Stimulated activated CD4-positive, alpha-beta T cell treated with anti-CD3 and anti-CD28 coated beads, Interleukin-1b, Interleukin-23, amount 100 ng/mL, for 1 hour (primary cell): ENCODE measurements around the gene SETD2.
"Not testable (repeated sequence)": the region's sequence is repeated elsewhere in the genome, so short reads cannot be mapped to it uniquely, and the experiment has no call there.

Source experiments
- DNase-seq, 2 donors: peaks; one replicate each; pipeline ENCODE4 v3.0.0-alpha.2; 2020; ENCODE audit warnings: low read depth in 2 of 2

SETD2 gene

DNA sequence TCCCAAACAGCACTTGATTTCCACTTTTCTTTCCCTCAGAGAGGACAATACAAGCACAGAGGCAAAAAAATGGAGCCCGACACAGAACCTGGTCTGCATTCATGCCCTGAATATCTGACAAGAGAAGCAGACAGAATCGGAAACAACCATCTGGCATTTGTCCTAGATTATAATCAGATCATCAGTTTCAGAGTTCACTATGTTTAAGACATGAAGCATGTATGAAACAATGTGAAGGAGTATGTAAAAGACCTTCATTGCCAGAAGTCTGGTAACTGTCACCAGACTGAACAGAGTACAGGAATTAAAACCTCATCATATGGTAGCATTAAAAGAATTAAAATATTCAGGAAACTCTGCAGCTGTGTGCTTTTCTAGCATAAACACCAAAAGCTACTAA lies 65.0 kb downstream of the SETD2 start:
- DNase-seq, result no peak

DNA sequence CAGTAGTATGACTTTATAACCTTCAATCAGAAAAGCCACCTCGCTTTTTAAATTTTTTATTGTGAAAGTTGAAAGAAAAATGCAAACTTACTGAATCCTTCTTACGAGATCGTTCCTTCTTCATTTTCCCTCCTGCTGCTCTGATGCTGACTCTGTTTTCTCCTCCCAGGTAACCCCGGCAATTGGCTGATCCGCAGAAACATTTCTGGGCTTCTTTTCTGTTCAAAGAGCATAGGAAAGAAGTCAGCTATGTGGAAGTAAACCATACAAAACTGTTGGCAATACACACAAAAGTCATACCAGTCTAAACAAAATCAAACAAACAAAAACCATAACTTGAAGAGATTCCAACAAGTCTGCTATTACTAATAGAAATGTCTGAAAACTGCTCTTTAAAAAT lies 66.0 kb downstream of the SETD2 start:
- no peak for DNase-seq

DNA sequence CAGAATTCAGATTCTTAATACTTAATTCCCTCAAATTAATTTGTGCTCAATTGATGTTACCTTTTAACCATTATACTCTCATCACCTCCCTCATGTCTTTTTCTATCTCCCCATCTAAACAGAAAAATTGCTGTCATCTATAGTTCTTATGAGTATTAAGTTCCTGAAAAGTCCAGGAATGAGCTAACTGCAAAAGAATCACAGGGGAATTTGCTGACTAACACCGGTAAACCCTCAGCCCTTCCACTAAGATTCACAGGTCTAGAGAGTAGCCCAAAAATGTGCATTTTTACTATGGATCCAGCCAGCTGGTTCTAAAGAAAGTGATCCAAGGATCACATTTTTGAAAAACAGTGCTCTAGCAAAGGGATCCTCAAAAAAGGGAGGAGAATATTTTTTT lies 67.0 kb downstream of the SETD2 start:
- DNase-seq, result no peak

DNA sequence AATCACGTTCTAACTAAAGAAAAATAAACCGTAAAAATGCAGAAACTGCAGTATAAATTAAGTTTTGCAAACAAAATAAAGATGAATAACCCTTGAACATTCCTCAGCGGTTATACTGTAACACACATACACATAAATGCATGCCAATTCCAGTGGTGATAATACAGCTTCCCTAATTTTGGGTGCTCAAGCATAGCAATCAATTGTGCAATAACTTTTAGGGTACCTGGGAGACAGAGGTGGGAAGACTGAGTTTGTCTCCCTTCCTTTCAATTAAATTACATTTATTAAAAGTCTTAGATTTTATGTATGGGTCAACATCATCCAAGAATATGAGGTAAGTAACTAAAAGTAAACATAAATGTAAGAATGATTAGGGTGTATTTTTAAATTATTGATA lies 71.8 kb downstream of the SETD2 start:
- DNase-seq, result no peak

DNA sequence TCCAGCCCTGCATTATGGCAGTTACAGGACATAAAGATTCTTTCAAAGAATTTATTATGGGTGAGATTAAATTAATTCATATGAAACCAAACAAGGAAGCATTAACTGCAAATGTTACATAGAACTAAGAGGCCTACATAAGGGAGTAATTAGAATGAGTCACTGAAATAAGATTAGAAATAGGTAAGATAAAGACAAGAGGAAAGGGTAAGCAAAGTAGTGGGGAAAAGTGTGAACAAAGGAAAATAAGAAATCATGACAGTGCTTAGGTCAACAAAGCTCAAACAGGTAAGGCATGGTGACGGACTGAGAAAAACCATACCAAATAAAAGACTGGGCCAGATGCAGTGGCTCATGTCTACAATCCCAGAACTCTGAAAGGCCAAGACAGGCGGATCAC lies 74.3 kb downstream of the SETD2 start:
- no peak for DNase-seq

DNA sequence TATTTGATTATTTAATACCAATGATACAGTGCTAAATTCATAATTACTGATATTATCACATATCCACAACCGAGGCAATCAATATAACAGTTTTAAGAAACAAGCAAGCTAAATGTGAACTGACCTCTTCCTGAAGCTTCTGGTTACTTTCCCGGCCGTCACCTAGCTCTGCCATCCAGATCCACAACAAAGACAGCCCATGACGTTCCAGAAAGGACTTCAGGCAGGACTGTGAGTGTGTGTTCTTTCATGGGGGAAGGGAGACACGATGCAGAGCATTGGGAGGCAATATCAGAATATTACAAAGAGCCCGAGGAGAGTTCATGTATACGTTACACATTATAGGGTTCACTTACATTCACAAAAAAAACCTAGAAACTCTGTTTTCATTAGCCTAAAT lies 77.8 kb downstream of the SETD2 start:
- no peak for DNase-seq

DNA sequence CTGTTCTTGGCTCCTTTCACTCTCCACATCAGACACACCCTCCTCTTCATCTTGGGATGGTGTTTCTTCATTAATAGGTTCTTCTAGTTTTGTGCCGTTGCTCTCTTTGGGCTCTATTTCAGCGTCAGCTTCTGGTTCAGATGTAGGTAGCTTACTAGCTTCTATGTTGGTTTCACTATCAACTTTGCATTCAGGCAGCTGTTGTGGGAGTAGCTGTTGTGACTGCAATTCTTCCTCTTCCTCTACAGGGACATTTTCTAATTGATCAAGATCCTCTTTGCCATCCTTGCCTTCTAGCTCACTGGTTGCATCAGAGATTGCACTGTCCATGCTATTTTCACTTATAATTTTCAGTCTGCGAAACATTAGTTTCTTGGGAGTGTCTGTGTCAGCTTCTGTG lies 80.1 kb downstream of the SETD2 start:
- DNase-seq, result no peak

DNA sequence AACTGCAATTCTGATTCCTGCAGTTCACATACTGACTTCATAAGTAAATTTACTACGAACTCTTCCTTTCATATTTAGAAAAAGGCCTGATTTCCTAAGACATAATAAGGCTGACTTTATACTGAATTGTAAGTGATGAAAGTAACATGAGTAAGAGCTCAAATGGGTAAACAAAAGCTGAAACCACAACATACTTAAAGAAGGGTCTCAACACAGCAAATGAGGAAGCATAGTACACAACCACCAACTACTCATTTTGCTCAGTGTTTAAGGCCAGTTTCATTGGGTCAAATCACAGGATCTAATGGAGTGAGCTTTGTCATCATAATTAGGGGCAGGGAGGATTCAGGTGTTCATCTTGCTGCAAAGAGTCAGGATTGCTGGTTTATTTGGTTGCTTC lies 81.4 kb downstream of the SETD2 start:
- DNase-seq, result no peak

DNA sequence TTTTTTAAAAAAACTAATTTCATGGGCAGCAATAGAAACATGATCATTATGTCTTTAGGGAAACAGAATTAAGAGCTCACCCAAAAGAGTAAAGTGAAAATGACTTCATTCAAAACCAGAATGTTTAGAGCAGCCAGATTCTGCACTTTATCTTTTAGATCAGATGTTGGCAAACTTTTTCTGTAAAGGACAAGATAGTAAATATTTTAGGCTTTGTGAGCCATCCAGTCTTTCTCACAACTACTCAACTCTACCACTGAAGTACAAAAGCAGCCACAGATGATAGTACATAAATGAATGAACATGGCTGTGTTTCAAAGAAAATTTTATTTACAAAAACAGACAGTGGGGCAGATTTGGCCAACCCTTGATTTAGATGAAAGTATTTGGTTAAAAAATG lies 84.5 kb downstream of the SETD2 start:
- DNase-seq, result no peak

DNA sequence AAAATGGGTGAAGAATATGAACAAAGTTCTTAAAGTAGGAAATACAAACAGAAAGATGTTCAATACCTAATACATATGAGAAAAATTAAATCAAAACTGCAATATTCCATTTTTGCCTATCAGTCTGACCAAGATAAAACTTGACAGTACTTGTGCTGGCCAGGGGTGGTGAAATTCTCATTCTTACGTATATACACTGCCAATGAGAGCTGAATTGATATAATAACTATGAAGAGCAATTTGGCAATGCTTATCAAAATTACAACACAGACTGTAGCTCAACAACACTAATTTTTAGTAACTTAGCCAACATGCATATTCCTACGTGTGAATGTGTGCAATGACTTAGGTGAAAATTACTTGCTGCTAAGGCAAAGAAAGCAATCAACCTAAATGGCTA lies 90.2 kb downstream of the SETD2 start:
- DNase-seq, result no peak

DNA sequence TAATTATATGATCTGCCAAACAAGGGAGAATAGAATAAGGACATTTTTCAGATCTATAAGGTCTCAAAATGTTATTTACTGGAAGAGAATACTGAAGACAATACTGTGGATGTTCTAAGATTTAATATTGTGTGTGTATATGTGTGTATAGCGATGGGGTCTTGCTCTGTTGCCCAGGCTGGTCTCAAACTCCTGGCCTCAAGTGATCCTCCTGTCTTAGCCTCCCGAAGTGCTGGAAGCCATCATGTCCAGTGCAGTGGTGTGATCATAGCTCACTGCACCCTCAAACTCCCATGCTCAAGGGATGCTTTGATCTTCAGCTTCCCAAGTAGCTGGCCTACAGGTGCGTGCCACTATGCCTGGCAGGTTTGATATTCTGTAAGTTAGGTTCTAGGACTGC lies 93.1 kb downstream of the SETD2 start:
- no peak for DNase-seq

DNA sequence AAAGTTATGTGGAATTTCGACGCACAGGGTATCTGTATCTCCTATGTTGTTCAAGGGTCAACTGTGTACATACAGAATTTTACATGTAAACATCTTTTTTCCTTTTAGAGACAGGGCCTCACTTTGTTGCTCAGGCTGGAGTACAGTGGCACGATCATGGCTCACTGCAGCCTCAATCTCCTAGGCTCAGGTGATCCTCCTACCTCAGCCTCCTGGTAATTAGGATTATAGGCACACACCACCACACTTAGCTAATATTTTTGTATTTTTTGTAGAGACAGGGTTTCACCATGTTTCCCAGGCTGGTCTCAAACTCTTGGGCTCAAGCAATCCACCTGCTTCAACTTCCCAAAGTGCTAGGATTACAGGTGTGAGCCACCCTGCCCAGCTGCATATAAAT lies 97.7 kb downstream of the SETD2 start:
- not testable (repeated sequence) for DNase-seq

DNA sequence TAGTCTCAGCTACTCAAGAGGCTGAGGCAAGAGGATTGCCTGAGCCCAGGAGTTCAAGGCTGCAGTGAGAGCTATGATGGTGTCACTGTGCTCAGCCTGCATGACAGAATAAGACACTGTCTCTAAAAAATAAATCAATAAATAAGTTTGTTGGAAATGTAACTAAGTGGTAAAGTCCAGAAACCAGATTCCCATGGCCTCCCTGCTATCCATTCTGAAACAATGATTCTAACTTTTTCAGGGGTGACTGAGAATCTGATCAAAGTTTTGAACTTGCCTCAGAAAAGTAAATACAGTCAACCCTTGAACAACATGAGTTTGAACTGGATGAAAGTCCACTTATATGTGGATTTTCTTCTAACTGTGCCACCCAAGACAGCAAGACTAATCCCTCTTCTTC lies 98.2 kb downstream of the SETD2 start:
- DNase-seq, result no peak

DNA sequence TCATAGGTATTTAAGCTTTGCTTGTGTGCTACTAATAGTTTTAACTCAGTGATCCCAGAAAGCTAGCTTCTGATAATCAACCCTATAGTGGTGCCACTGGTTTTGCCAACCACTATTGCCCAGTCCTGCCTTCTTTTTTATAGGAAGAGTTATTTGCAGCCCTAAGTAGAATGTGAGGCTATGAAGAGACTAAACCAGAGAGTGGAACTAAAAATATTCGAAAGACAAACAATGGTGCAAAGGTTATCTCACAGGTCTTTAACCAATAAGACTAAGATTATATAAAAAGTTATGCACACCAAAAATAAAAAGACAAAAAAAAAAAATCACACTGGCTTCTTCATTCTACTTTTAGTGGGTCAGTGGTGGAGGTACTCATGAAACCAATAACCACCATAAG lies 98.9 kb downstream of the SETD2 start:
- DNase-seq, result no peak

DNA sequence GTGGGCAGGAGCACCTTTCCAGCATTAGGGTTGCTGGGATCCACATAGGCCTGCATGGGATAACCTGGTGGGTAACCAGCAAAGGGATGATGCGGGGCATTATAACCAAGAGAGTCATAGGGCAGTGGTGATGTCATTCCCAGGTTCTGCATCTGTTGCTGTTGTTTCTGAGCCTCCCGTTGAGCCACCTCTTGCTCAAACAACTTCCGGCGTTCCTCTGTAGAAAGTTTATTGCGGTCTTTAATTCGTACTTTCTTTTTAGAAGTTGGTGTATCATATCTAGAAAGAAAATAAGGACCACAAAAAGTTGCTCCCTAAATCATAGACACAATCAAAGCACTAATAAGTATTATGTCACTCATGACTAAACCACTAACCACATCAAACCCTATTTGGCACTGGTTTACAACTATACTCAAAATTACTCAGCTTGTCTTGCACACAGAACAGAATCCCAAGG lies 106.7 kb downstream of the SETD2 start:
- DNase-seq, result no peak

DNA sequence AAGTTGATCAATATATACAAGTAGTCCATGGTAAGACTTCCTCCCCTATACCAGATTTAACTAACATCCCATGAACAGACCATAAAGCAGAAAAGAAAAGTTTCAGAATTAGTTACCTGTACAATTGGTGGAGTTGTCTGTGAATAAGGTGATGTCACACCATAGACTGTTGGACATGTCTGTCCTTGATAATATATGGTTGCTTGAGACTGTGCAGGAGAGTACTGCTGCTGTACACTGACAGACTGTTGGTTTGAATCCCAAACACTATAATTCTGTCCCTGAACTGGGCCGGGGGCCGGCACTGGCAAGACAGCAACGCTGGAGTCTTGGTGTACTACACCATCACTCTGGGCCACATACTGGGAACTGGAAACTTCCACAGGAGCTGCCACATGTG lies 107.2 kb downstream of the SETD2 start:
- DNase-seq, result no peak

DNA sequence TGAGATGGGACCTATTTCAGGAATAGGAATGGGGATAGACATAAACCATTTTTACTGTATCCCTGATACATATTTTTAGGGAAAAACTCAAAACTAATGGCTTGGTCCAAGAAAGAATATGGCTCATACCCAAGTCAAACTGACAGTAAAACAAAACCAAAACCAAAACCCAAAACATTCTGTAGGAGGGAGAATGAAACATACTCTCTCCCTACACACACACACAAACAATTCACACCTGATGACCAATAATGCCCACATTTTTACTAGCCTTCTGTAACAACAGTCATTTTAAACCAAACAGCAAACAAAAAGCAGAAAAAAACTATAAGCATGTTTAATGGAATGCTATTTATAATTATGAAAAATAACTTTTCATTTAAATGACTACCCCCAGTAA lies 109.5 kb downstream of the SETD2 start:
- DNase-seq, result no peak

DNA sequence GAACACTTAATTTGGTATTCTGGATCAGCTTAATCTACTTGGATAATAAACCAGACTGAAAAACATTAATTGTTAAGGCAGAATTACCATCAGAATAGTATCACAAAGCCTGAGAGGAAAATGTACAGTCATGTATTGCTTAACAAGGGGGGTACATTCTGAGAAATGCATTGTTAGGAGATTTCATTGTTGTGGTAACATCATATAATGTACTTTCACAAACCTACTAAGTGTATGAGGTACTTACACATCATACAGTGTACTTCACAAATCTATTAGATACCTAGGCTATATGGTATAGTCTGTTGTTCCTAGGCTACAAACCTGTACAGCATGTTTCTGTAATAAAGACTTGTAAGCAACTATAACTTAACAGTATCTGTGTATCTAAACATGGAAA lies 116.2 kb downstream of the SETD2 start:
- no peak for DNase-seq

DNA sequence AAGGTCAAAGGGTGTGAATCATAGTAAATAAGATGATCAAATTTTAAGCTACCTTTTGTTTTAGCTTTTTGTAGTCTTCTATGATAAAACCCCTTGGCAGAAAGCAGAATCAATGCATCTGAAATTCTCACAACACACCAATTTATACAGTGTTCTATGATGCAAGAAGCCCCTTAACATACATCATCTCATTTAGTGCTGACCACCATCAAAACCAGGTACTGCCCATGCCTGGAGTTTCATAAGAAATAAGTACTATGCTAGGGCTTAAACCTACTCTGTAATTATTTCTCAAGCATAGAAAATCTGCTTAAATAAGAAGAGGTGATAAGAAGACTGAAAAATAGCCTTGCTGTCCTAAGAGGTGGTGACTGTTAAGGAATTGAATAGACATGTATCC lies 116.8 kb downstream of the SETD2 start:
- no peak for DNase-seq

DNA sequence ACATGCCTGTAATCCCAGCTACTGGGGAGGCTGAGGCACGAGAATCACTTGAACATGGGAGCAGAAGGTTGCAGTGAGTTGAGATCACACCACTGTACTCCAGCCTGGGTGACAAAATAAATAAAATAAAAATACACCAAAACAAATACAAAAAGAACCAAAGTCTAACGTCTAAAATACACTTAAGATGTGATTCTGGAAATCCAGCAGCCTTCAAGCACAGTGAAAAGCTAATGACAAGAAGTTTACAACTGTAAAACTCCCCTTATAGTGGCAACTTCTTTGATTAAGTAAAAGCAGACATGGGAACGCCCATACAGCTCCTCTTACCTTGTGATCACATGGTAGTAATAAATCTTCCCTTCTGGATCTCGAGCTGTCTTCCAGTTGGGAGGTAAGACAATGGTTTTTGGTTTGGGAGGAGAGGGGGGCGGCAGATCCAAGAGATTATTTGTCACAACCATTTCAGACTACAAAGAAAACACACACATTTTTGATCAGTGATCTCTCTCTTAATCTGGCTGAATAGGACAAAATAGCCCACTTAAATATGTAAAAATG lies 121.6 kb downstream of the SETD2 start:
- DNase-seq, result no peak

DNA sequence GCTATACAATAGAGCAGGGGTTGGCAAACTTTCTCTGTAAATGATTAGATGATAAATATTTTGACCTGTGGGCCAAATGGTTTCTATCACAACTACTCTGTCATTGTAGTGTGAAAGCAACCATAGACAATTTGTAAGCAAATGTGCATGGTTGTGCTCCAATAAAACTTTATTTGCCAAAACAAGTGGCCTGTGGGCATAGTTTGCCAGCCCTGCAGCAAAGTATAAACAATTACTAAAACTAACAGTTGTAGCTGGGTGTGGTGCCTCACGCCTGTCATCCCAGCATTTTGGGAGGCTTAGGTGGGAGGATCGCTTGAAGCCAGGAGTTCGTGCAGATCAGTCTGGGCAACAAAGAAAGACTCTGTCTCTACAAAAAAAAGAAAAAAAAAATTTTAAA lies 122.8 kb downstream of the SETD2 start:
- DNase-seq, result no peak

DNA sequence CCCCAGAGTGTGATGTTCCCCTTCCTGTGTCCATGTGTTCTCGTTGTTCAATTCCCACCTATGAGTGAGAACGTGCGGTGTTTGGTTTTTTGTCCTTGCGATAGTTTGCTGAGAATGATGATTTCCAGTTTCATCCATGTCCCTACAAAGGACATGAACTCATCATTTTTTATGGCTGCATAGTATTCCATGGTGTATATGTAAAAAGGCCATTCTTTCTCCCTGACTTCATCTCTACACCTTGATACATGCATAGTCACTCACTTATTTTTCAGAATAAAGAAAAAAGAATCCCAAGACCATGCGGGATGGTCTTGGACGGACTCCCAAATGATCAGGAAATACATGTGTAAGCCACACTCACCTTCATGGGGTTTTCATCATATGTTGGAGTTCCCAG lies 126.6 kb downstream of the SETD2 start:
- not testable (repeated sequence) for DNase-seq

DNA sequence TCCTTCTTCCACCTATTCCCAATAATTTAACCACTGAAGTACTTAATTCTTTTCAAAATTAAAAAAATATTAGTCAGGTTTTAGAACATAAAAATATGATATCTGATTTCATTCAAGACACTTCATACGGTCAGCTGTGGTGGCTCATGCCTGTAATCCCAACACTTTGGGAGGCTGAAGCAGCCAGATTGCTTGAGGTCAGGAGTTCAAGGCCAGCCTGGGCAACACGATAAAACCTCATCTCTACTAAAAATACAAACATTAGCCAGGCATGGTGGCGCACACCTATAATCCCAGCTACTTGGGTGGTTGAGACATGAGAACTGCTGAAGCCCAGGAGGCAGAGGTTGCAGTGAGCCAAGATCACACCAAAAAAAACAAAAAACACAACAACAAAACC lies 127.8 kb downstream of the SETD2 start:
- no peak for DNase-seq

DNA sequence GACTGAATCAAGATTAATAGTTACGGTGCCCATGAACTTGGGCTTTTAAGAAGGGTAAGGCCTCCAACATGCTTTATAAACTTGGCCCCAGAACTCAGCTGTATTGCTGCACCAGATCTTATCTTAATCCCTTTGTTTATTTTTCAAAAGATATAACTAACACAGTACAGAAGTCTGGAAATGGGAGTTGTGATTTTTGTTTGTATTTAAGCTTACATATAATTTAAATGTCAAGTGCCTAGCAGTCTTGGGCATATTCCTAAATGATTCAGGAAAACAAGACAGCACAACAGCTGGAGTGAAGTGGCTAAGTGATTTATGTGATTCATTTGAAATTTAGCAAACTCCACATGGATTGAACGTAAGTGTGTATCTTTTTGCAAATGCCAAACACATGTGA lies 128.3 kb downstream of the SETD2 start:
- DNase-seq, result no peak
